K562 (cell line): Measurements from ENCODE around the gene HPD. TPM values are rescaled to one million over a fixed set of nuclear protein-coding genes. Genes with fewer than 3 reads are reported as not detected.
A peak's percentile ranks its signal among the peaks of the same experiment; 100 is the strongest.

Experiments used
- ASH1L ChIP-seq: fragments of 450-650 bp; IDR thresholded peaks from 2 replicates; pipeline ENCODE4 v1.6.1; 2018; ENCODE audit warnings: borderline replicate concordance, mild to moderate bottlenecking, low read depth; ENCODE audit not compliant: partially characterized antibody
- CHD2 ChIP-seq: IDR thresholded peaks from 2 replicates; pipeline ENCODE4 v1.6.1; 2011; ENCODE audit warnings: low read depth, low read length
- CREBBP ChIP-seq: IDR thresholded peaks from one replicate; pipeline ENCODE4 v1.6.1; 2012; ENCODE audit warnings: low read depth, mild to moderate bottlenecking, control low read depth, inconsistent platforms, low read length
- ETS2 ChIP-seq: IDR thresholded peaks from 2 replicates; pipeline ENCODE4 v1.6.1; 2016; ENCODE audit warnings: borderline replicate concordance, missing genetic modification characterization, mild to moderate bottlenecking, moderate library complexity, missing compliant biosample characterization; ENCODE audit not compliant: poor library complexity, severe bottlenecking
- HIVEP1 ChIP-seq: fragments of 250-450 bp; sonication (Bioruptor Pico); IDR thresholded peaks from 2 replicates; pipeline ENCODE4 v1.4.0; 2020; ENCODE audit warnings: mild to moderate bottlenecking
- KDM2B ChIP-seq: fragments of 250-450 bp; sonication (Bioruptor Pico); IDR thresholded peaks from 2 replicates; pipeline ENCODE4 v1.8.0; 2021; ENCODE audit warnings: mild to moderate bottlenecking, moderate library complexity
- MYBL2 ChIP-seq, 2 experiments: fragments of 450-650 bp in 1 of 2; sonication (generic) in 1 of 2; formaldehyde crosslinking in 1 of 2; IDR thresholded peaks; 2 replicates each; pipeline versions ENCODE4 v1.6.1 to v1.8.1; 2017 to 2022; ENCODE audit warnings: borderline replicate concordance in 1 of 2, inconsistent platforms in 1 of 2, low read depth in 1 of 2, mild to moderate bottlenecking in 1 of 2, missing genetic modification reagents in 1 of 2, moderate library complexity in 1 of 2
- NR3C1 ChIP-seq: sonication (generic); formaldehyde crosslinking; IDR thresholded peaks from 2 replicates; pipeline ENCODE4 v1.8.1; 2022; ENCODE audit warnings: missing genetic modification reagents
- NUFIP1 ChIP-seq: fragments of 450-650 bp; IDR thresholded peaks from 2 replicates; pipeline ENCODE4 v1.6.1; 2018; ENCODE audit not compliant: partially characterized antibody
- POLR2H ChIP-seq: IDR thresholded peaks from 2 replicates; pipeline ENCODE4 v1.6.1; 2016; ENCODE audit warnings: missing genetic modification characterization, low read depth, mild to moderate bottlenecking, control low read depth, missing compliant biosample characterization, moderate library complexity
- PTTG1 ChIP-seq: fragments of 450-650 bp; IDR thresholded peaks from 2 replicates; pipeline ENCODE4 v1.6.1; 2016; ENCODE audit warnings: low read depth, mild to moderate bottlenecking, missing genetic modification characterization, missing compliant biosample characterization
- RBFOX2 ChIP-seq: fragments of 200-400 bp; formaldehyde crosslinking; IDR thresholded peaks from 2 replicates; pipeline ENCODE4 v1.6.1; 2017; ENCODE audit warnings: low read depth, mild to moderate bottlenecking, low read length, moderate library complexity
- SPI1 ChIP-seq: IDR thresholded peaks from 2 replicates; pipeline ENCODE4 v1.6.1; 2011; ENCODE audit warnings: low read depth, low read length, control low read depth, borderline replicate concordance
- SUPT5H ChIP-seq: fragments of 450-650 bp; IDR thresholded peaks from 2 replicates; pipeline ENCODE4 v1.6.1; 2016
- TCF3 ChIP-seq: sonication (generic); formaldehyde crosslinking; IDR thresholded peaks from 2 replicates; pipeline ENCODE4 v1.4.0; 2020; ENCODE audit warnings: mild to moderate bottlenecking, missing genetic modification reagents
- TEAD4 ChIP-seq, 2 experiments: sonication (generic) in 1 of 2; formaldehyde crosslinking in 1 of 2; IDR thresholded peaks; 2 replicates each; pipeline versions ENCODE4 v1.6.1 to v1.8.0; 2012 to 2022; ENCODE audit warnings: borderline replicate concordance in 1 of 2, inconsistent platforms in 1 of 2, low read length in 1 of 2, mild to moderate bottlenecking in 1 of 2, missing genetic modification reagents in 1 of 2
- ZNF212 ChIP-seq: fragments of 450-650 bp; formaldehyde crosslinking; IDR thresholded peaks from 2 replicates; pipeline ENCODE4 v1.4.0; 2020; ENCODE audit warnings: mild to moderate bottlenecking
- ZNF3 ChIP-seq: fragments of 250-450 bp; sonication (Bioruptor Pico); IDR thresholded peaks from 2 replicates; pipeline ENCODE4 v1.5.0; 2021; ENCODE audit warnings: mild to moderate bottlenecking, moderate library complexity
- ZNF511 ChIP-seq: sonication (generic); formaldehyde crosslinking; IDR thresholded peaks from 2 replicates; pipeline ENCODE4 v1.8.0; 2022; ENCODE audit warnings: mild to moderate bottlenecking, missing genetic modification reagents
- ZNF609 ChIP-seq: sonication (generic); formaldehyde crosslinking; IDR thresholded peaks from 2 replicates; pipeline ENCODE4 v1.8.1; 2023; ENCODE audit warnings: missing genetic modification reagents, mild to moderate bottlenecking, borderline replicate concordance
- ZNF76 ChIP-seq: fragments of 250-450 bp; sonication (Bioruptor Pico); IDR thresholded peaks from 2 replicates; pipeline ENCODE4 v1.4.0; 2020; ENCODE audit warnings: mild to moderate bottlenecking, moderate library complexity, borderline replicate concordance
- polyA plus RNA-seq, 8 experiments: library from polyadenylated mRNA; depleted of rRNA in 4 of 8; stranded (reverse) in 5 of 8; unstranded in 3 of 8; fragments of >200 nt; fragmentation: Nextera tagmentation in 2 of 8; fragmentation: Illumina TruSeq in 1 of 8; extraction: Ambion mirVana in 2 of 8; extraction: Trizol in 1 of 8; gene quantifications; 2 replicates each; pipeline versions ENCODE4 v1.2.1 to v1.2.3, GENCODE V29; 2011 to 2014; ENCODE audit warnings: inconsistent platforms in 1 of 8, missing spikeins in 1 of 8
- total RNA-seq, 7 experiments: library from RNA; depleted of rRNA in 6 of 7; stranded (reverse); fragments of >200 nt in 6 of 7; fragmentation: Illumina TruSeq in 2 of 7; extraction: Trizol in 2 of 7; gene quantifications; 2 replicates each; pipeline versions ENCODE4 v1.2.1 to v1.2.3, GENCODE V29; 2011 to 2021; ENCODE audit warnings: low replicate concordance in 1 of 7

The HPD gene
- total and polyA plus RNA-seq, 9 of the 15 experiments (the other 6 are each of a cell fraction or from before 2014, with no cell fraction given) = 0.06 to 0.29 (median 0.07) TPM; not detected in 4

GRCh38 chr12:121800694-121801594 lies 57.7 kb downstream of the HPD start (continued):
- 0 out of 2 replicates have a peak, but pooled peaks have one; percentile 7 for TF ChIP-seq TEAD4 (IDR thresholded peaks at IDR 0.05; ENCODE audit: low read length)
- no peak for TF ChIP-seq TEAD4 (CRISPR knock-in tag; IDR thresholded peaks at IDR 0.05; ENCODE audit: borderline replicate concordance)
- no peak for TF ChIP-seq ZNF76 (CRISPR knock-in tag)
- peak; percentile 2; the same call in 1 of the 2 replicates for TF ChIP-seq HIVEP1 (CRISPR knock-in tag)
- TF ChIP-seq ZNF511 (CRISPR knock-in tag) = no peak
- no peak for TF ChIP-seq PTTG1 (tag)
- no peak for TF ChIP-seq NR3C1 (CRISPR knock-in tag)
- peak; percentile 67 for TF ChIP-seq POLR2H
- no peak for TF ChIP-seq CREBBP
- TF ChIP-seq KDM2B (CRISPR knock-in tag) = 0 out of 2 replicates have a peak, but pooled peaks have one; percentile 35
- TF ChIP-seq SPI1 = no peak
- peak; percentile 87 for TF ChIP-seq RBFOX2
- no peak for TF ChIP-seq ZNF212 (CRISPR knock-in tag)
- no peak for TF ChIP-seq ASH1L
- no peak for TF ChIP-seq ZNF3 (CRISPR knock-in tag)
- TF ChIP-seq NUFIP1 = no peak
- TF ChIP-seq TCF3 (CRISPR knock-in tag) = no peak
- no peak for TF ChIP-seq MYBL2 (IDR thresholded peaks at IDR 0.05; ENCODE audit: low read depth)
- no peak for TF ChIP-seq MYBL2 (CRISPR knock-in tag; IDR thresholded peaks at IDR 0.05; ENCODE audit: borderline replicate concordance)
- no peak for TF ChIP-seq CHD2
- TF ChIP-seq ZNF609 (CRISPR knock-in tag) = no peak
- TF ChIP-seq SUPT5H = peak; percentile 66; the same call in 1 of the 2 replicates
- TF ChIP-seq ETS2 = no peak
